Measurements from ENCODE around the gene LDHAL6A. TPM values are rescaled to one million over a fixed set of nuclear protein-coding genes. Genes with fewer than 3 reads are reported as not detected.

The LDHAL6A gene
- total and polyA plus RNA-seq, 2 donors (not counting 3 experiments of a cell fraction or from before 2014, with no cell fraction given) = not detected

DNA sequence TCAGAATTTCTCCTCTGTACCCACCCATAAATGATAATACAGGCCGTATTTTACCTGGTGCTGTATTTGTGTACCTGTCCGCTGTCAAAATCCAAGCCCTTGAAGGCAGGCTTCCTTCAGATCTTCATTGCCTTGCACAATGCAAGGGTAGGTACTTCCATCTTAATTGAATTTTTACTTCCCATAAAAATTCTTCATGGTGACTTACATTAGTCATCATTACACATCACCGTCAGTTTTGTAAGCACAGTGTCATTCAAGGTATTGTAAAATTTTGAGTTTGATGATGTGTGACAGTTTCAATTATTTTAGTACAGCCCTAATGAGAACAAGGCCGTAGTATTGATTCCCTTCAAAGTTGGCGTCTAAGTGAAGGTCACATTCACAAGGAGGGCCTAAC, 71.9 kb downstream of the LDHAL6A start:
- Histone ChIP-seq H3K36me3 (ENCODE audit: control insufficient read depth in 2 of 2, extremely low read depth in 1 of 2, insufficient read depth in 2 of 2, low read length in 2 of 2) (peaks cover 0 to 3% of the 10 kb centered on the region in 2 experiments), H3K9me3 (replicated peaks; ENCODE audit: control insufficient read depth, insufficient read depth, low read length) (no peaks in the 10 kb centered on the region), H3K4me3 (replicated peaks in 1 of 3; ENCODE audit: insufficient read depth in 1 of 3, low read depth in 1 of 3, low read length in 3 of 3) (peak overlapping the region; percentile 51 to 96 (median 74)), H3K27ac (ENCODE audit: insufficient read depth, low read depth, low read length) (peak overlapping the region; percentile 99), H3K27me3 (ENCODE audit: control insufficient read depth in 2 of 2, insufficient read depth in 2 of 2, low read length in 2 of 2) (no peaks in the 10 kb centered on the region), H3K4me1 (ENCODE audit: control insufficient read depth, extremely low read depth, insufficient read depth, low read length) (peaks cover 15% of the 10 kb centered on the region), H4K20me1 (replicated peaks; ENCODE audit: control insufficient read depth, extremely low read depth, insufficient read depth, low read length) (no peaks in the 10 kb centered on the region), H3K79me2 (ENCODE audit: control insufficient read depth, insufficient read depth, low read length) (peaks cover 23% of the 10 kb centered on the region), H3K9ac (replicated peaks; ENCODE audit: extremely low read depth, insufficient read depth, low read length) (peak overlapping the region; percentile 99), H3K9me1 (replicated peaks; ENCODE audit: control insufficient read depth, extremely low read depth, insufficient read depth, low read length) (no peaks in the 10 kb centered on the region), H3K4me2 (ENCODE audit: insufficient read depth, low read length) (peak overlapping the region; percentile 100), H2AFZ (ENCODE audit: low read depth, low read length) (peak overlapping the region; percentile 72)
- TF ChIP-seq POLR2AphosphoS5 (IDR thresholded peaks at IDR 0.05; ENCODE audit: insufficient read depth, low read depth, low read length) (no peak), FOS (IDR thresholded peaks at IDR 0.05; ENCODE audit: borderline replicate concordance, insufficient read depth, low read length) (peak; percentile 36), JUN (IDR thresholded peaks at IDR 0.05; ENCODE audit: borderline replicate concordance, insufficient read depth, insufficient read length, low read depth) (no peak)
- POLR2A ChIA-PET = interaction anchor here (0.7 to 2.9 kb wide), 5 partner anchors 13 to 133 kb away, joined by 3 to 14 read pairs (median 5); partner anchors contain the start of genes LDHA and SPTY2D1
- intact Hi-C loops (cut with micrococcal nuclease) (loop anchor here (2.0 to 10.0 kb wide), 3 partner anchors 61 to 283 kb away; partner anchors contain the start of genes LDHC, SAA2 and UEVLD), dilution Hi-C loops (cut with MboI; ENCODE audit: extremely low pct_ligation_motif_present, low sequenced_read_pairs) (no loop called here)
- FAIRE-seq = peak; percentile 55
- CTCF ChIA-PET = interaction anchor here (2.0 kb wide), 1 partner anchor 13 kb away, joined by 15 read pairs; no protein-coding TSS in a partner anchor
- no TSS peak for BruUV-seq (replicated peaks)
- DNase-seq (ENCODE audit: low read depth, low spot score) = peak; percentile 56

Other genes with a start within 250 kb of the LDHAL6A start
- not detected in 2 replicates for gene SAA4, start 219.1 kb upstream of the LDHAL6A start, total RNA-seq
- not detected in 2 replicates for gene SAA4, start 219.1 kb upstream of the LDHAL6A start, polyA plus RNA-seq
- gene SAA2, start 207.2 kb upstream of the LDHAL6A start, total RNA-seq = not detected in 2 replicates
- gene SAA2, start 207.2 kb upstream of the LDHAL6A start, polyA plus RNA-seq = not detected in 2 replicates
- gene SAA1, start 189.6 kb upstream of the LDHAL6A start, total RNA-seq = not detected in 2 replicates
- gene SAA1, start 189.6 kb upstream of the LDHAL6A start, polyA plus RNA-seq = not detected in 2 replicates
- 14.1 and 15.6 TPM in 2 replicates for gene HPS5, start 133.7 kb upstream of the LDHAL6A start, total RNA-seq
- gene HPS5, start 133.7 kb upstream of the LDHAL6A start, polyA plus RNA-seq = 3.3 and 4.7 TPM in 2 replicates
- gene GTF2H1, start 133.3 kb upstream of the LDHAL6A start, total RNA-seq = 44.4 and 47.7 TPM in 2 replicates
- 14.2 and 15.7 TPM in 2 replicates for gene GTF2H1, start 133.3 kb upstream of the LDHAL6A start, polyA plus RNA-seq
- gene LDHA, start 61.3 kb upstream of the LDHAL6A start, total RNA-seq = 477 and 537 TPM in 2 replicates
- gene LDHA, start 61.3 kb upstream of the LDHAL6A start, polyA plus RNA-seq = 201 and 265 TPM in 2 replicates
- not detected in 2 replicates for gene LDHC, start 43.5 kb upstream of the LDHAL6A start, total RNA-seq
- gene LDHC, start 43.5 kb upstream of the LDHAL6A start, polyA plus RNA-seq = not detected in 2 replicates
- gene TSG101, start 71.1 kb downstream of the LDHAL6A start, total RNA-seq = 41.3 and 45.5 TPM in 2 replicates
- 160 and 163 TPM in 2 replicates for gene TSG101, start 71.1 kb downstream of the LDHAL6A start, polyA plus RNA-seq
- gene UEVLD, start 132.9 kb downstream of the LDHAL6A start, total RNA-seq = 19.1 and 22.5 TPM in 2 replicates
- 8.0 and 9.2 TPM in 2 replicates for gene UEVLD, start 132.9 kb downstream of the LDHAL6A start, polyA plus RNA-seq
- gene MISFA, start 143.9 kb downstream of the LDHAL6A start, total RNA-seq = 2.8 and 3.6 TPM in 2 replicates
- gene MISFA, start 143.9 kb downstream of the LDHAL6A start, polyA plus RNA-seq = 0.75 and 1.4 TPM in 2 replicates
- 13.7 and 18.7 TPM in 2 replicates for gene SPTY2D1, start 178.5 kb downstream of the LDHAL6A start, total RNA-seq
- gene SPTY2D1, start 178.5 kb downstream of the LDHAL6A start, polyA plus RNA-seq = 5.5 and 5.8 TPM in 2 replicates
- 2.5 and 2.6 TPM in 2 replicates for gene TMEM86A, start 242.9 kb downstream of the LDHAL6A start, total RNA-seq
- gene TMEM86A, start 242.9 kb downstream of the LDHAL6A start, polyA plus RNA-seq = 2.1 and 3.8 TPM in 2 replicates